ENCODE measurements around the gene GMDS. TPM values are rescaled to one million over a fixed set of nuclear protein-coding genes. Genes with fewer than 3 reads are reported as not detected.

The GMDS gene
- total RNA-seq, 2 experiments from 2014 or later = 13.9 to 16.4 TPM

GRCh38 chr6:1890071-1890470 lies 355.3 kb downstream of the GMDS start:
- H3K36me3 ChIP-seq (ENCODE audit: insufficient read depth, low read length) = no peaks in the 10 kb centered on the region
- Mint-ChIP-seq H3K9me3 (no peaks in the 10 kb centered on the region), H3K27ac (no peak overlapping the region), H3K36me3 (ENCODE audit: low read depth) (no peaks in the 10 kb centered on the region), H3K4me3 (no peak overlapping the region), H3K4me1 (ENCODE audit: low read depth) (no peaks in the 10 kb centered on the region), H3K27me3 (no peaks in the 10 kb centered on the region)
- no peak overlapping the region for H3K4me3 ChIP-seq (ENCODE audit: low read length)
- no peaks in the 10 kb centered on the region for H3K4me1 ChIP-seq (ENCODE audit: insufficient read depth, low read length)
- no peaks in the 10 kb centered on the region for H3K27me3 ChIP-seq (ENCODE audit: control insufficient read depth in 1 of 2, insufficient read depth in 2 of 2, low read length in 2 of 2)
- ChIA-PET POLR2A (no interaction called here), CTCF (no interaction called here)
- DNase-seq = no peak
- no peak for TF ChIP-seq CTCF (IDR thresholded peaks at IDR 0.05)
- ATAC-seq (ENCODE audit: poor library complexity) = no peak
- no peaks in the 10 kb centered on the region for H3K9me3 ChIP-seq (ENCODE audit: control insufficient read depth in 1 of 2, insufficient read depth in 1 of 2, low read length in 2 of 2)
- H3K27ac ChIP-seq (ENCODE audit: low read depth in 1 of 2, low read length in 2 of 2) = no peak overlapping the region
- intact Hi-C loops (cut with DNase I, micrococcal nuclease) = no loop called here

DNA sequence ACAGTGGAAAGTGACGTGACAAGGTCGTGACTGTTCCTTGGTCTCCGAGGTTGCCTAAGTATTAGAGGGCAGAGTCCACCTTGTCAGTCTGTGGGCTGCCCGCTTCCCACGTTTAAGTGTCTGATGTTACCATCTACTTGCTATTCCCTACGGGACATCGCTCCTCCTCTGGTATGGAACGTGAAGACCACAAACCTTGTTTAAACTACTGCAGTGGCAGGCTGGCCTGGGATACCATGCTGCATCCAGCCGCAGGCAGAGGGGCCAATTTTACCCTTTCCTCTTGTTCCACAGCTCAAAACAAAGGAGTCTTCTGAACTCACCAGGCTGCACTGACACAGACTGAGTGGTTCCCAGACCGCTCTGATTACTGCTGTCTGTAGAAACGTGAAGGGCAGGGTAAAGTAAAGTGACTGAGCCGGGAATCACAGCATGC lies 359.8 kb downstream of the GMDS start:
- H3K36me3 Mint-ChIP-seq (ENCODE audit: low read depth) = no peaks in the 10 kb centered on the region
- H3K4me3 ChIP-seq (ENCODE audit: low read length) = no peak overlapping the region
- no peaks in the 10 kb centered on the region for H3K27me3 ChIP-seq (ENCODE audit: control insufficient read depth in 1 of 2, insufficient read depth in 2 of 2, low read length in 2 of 2)
- no peak overlapping the region for H3K27ac ChIP-seq (ENCODE audit: low read depth in 1 of 2, low read length in 2 of 2)
- H3K9me3 ChIP-seq (ENCODE audit: control insufficient read depth in 1 of 2, insufficient read depth in 1 of 2, low read length in 2 of 2) = no peaks in the 10 kb centered on the region
- DNase-seq (no peak), ATAC-seq (ENCODE audit: poor library complexity) (no peak)
- intact Hi-C loops (cut with DNase I, micrococcal nuclease) = no loop called here
- H3K4me1 Mint-ChIP-seq (ENCODE audit: low read depth) = no peaks in the 10 kb centered on the region
- H3K4me3 Mint-ChIP-seq = no peak overlapping the region
- H3K27me3 Mint-ChIP-seq = no peaks in the 10 kb centered on the region
- ChIA-PET POLR2A (no interaction called here), CTCF (no interaction called here)
- H3K4me1 ChIP-seq (ENCODE audit: insufficient read depth, low read length) = no peaks in the 10 kb centered on the region
- H3K36me3 ChIP-seq (ENCODE audit: insufficient read depth, low read length) = no peaks in the 10 kb centered on the region
- no peaks in the 10 kb centered on the region for H3K9me3 Mint-ChIP-seq
- H3K27ac Mint-ChIP-seq = no peak overlapping the region
- no peak for TF ChIP-seq CTCF (IDR thresholded peaks at IDR 0.05)

DNA sequence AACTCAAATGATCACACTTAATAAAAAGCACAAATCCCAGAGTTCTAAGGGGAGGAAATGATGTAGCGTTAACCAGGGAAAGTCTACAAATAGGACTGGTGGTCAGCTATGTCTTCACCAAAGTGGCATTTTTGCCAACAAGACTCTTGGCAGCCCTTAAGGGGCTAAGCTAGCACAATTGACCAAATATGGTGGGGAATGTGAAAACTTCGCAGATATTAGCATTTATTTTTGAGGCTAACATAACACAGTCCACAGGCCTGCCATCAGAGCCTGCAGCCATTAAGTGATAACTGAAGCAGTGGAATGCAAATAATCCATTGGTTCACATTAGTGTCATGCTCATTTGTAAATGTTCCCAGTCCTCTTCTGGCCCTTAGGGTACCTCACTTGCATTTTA lies 361.1 kb downstream of the GMDS start:
- Mint-ChIP-seq H3K36me3 (ENCODE audit: low read depth) (no peaks in the 10 kb centered on the region), H3K4me1 (ENCODE audit: low read depth) (no peaks in the 10 kb centered on the region), H3K9me3 (no peaks in the 10 kb centered on the region), H3K27ac (no peak overlapping the region), H3K27me3 (no peaks in the 10 kb centered on the region), H3K4me3 (no peak overlapping the region)
- Histone ChIP-seq H3K4me3 (ENCODE audit: low read length) (no peak overlapping the region), H3K36me3 (ENCODE audit: insufficient read depth, low read length) (no peaks in the 10 kb centered on the region), H3K27ac (ENCODE audit: low read depth in 1 of 2, low read length in 2 of 2) (no peak overlapping the region), H3K27me3 (ENCODE audit: control insufficient read depth in 1 of 2, insufficient read depth in 2 of 2, low read length in 2 of 2) (no peaks in the 10 kb centered on the region), H3K4me1 (ENCODE audit: insufficient read depth, low read length) (no peaks in the 10 kb centered on the region), H3K9me3 (ENCODE audit: control insufficient read depth in 1 of 2, insufficient read depth in 1 of 2, low read length in 2 of 2) (no peaks in the 10 kb centered on the region)
- ChIA-PET CTCF (no interaction called here), POLR2A (no interaction called here)
- no peak for TF ChIP-seq CTCF (IDR thresholded peaks at IDR 0.05)
- no peak for ATAC-seq (ENCODE audit: poor library complexity)
- intact Hi-C loops (cut with DNase I, micrococcal nuclease) = no loop called here
- DNase-seq = no peak

Measured in CD4-positive, alpha-beta T cell (primary cell).